BE2C (cell line): ENCODE measurements around the gene PCDHGA4.
A peak's percentile ranks its signal among the peaks of the same experiment; 100 is the strongest.
"Not testable (repeated sequence)": the region's sequence is repeated elsewhere in the genome, so short reads cannot be mapped to it uniquely, and the experiment has no call there.

Experiments
- DNase-seq: peaks from one replicate; pipeline ENCODE4 v3.0.0-alpha.2; 2020
- H3K27me3 ChIP-seq: fragments of 250-450 bp; sonication (Bioruptor Pico); 2 replicates; pipeline ENCODE4 v1.5.1; 2020; ENCODE audit warnings: mild to moderate bottlenecking
- H3K36me3 ChIP-seq: fragments of 250-450 bp; sonication (Bioruptor Pico); 2 replicates; pipeline ENCODE4 v1.5.1; 2020; ENCODE audit warnings: mild to moderate bottlenecking
- H3K4me1 ChIP-seq: fragments of 250-450 bp; sonication (Bioruptor Pico); 2 replicates; pipeline ENCODE4 v1.5.1; 2020
- H3K4me3 ChIP-seq: 2 replicates; pipeline ENCODE4 v1.5.1; 2011; ENCODE audit warnings: low read depth, low read length
- H3K9me3 ChIP-seq: fragments of 250-450 bp; sonication (Bioruptor Pico); 2 replicates; pipeline ENCODE4 v1.5.1; 2020
- TF ChIP-seq, protein P1 (sequence below): IDR thresholded peaks from 2 replicates; pipeline ENCODE4 v1.5.1; 2012; ENCODE audit warnings: mild to moderate bottlenecking, low read depth, low read length

Gene PCDHGA4

DNA sequence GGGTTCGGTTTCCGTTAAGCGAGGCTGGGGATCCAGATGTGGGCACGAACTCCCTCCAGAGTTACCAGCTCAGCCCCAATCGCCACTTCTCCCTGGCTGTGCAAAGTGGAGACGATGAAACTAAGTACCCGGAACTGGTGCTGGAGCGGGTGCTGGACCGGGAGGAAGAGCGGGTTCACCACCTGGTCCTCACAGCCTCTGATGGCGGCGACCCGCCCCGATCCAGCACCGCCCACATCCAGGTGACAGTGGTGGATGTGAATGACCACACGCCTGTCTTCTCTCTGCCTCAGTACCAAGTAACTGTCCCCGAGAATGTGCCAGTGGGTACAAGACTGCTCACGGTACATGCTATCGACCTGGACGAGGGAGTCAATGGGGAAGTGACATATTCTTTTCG lies 28.5 kb downstream of the PCDHGA4 start:
- no peaks in the 10 kb centered on the region for H3K4me1 ChIP-seq
- H3K27me3 ChIP-seq, result no peaks in the 10 kb centered on the region
- DNase-seq, result no peak
- TF ChIP-seq, protein P1, sequence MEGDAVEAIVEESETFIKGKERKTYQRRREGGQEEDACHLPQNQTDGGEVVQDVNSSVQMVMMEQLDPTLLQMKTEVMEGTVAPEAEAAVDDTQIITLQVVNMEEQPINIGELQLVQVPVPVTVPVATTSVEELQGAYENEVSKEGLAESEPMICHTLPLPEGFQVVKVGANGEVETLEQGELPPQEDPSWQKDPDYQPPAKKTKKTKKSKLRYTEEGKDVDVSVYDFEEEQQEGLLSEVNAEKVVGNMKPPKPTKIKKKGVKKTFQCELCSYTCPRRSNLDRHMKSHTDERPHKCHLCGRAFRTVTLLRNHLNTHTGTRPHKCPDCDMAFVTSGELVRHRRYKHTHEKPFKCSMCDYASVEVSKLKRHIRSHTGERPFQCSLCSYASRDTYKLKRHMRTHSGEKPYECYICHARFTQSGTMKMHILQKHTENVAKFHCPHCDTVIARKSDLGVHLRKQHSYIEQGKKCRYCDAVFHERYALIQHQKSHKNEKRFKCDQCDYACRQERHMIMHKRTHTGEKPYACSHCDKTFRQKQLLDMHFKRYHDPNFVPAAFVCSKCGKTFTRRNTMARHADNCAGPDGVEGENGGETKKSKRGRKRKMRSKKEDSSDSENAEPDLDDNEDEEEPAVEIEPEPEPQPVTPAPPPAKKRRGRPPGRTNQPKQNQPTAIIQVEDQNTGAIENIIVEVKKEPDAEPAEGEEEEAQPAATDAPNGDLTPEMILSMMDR, result no peak
- H3K4me3 ChIP-seq, result no peak overlapping the region
- no peaks in the 10 kb centered on the region; the same call in 1 of the 2 replicates for H3K9me3 ChIP-seq
- H3K36me3 ChIP-seq, result peaks cover 12% of the 10 kb centered on the region

DNA sequence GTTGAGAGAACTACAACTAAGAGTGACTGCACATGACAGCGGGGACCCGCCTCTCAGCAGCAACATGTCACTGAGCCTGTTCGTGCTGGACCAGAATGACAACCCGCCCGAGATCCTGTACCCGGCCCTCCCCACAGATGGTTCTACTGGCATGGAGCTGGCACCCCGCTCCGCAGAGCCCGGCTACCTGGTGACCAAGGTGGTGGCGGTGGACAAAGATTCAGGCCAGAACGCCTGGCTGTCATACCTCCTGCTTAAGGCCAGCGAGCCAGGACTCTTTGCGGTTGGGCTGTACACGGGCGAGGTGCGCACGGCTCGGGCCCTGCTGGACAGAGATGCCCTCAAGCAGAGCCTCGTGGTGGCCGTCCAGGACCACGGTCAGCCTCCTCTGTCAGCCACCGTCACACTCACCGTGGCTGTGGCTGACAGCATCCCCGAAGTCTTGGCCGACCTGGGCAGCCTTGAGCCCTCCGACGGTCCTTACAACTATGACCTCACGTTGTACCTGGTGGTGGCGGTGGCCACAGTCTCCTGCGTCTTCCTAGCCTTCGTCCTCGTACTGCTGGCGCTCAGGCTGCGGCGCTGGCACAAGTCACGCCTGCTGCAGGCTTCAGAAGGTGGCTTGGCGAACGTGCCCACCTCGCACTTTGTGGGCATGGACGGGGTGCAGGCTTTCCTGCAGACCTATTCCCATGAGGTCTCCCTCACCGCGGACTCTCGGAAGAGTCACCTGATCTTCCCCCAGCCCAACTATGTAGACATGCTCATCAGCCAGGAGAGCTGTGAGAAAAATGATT lies 29.8 kb downstream of the PCDHGA4 start:
- H3K4me1 ChIP-seq, result no peaks in the 10 kb centered on the region
- H3K27me3 ChIP-seq, result no peaks in the 10 kb centered on the region
- no peak overlapping the region for H3K4me3 ChIP-seq
- no peaks in the 10 kb centered on the region; the same call in 1 of the 2 replicates for H3K9me3 ChIP-seq
- H3K36me3 ChIP-seq, result peaks cover 12% of the 10 kb centered on the region
- DNase-seq, result no peak
- TF ChIP-seq, protein P1, result no peak

DNA sequence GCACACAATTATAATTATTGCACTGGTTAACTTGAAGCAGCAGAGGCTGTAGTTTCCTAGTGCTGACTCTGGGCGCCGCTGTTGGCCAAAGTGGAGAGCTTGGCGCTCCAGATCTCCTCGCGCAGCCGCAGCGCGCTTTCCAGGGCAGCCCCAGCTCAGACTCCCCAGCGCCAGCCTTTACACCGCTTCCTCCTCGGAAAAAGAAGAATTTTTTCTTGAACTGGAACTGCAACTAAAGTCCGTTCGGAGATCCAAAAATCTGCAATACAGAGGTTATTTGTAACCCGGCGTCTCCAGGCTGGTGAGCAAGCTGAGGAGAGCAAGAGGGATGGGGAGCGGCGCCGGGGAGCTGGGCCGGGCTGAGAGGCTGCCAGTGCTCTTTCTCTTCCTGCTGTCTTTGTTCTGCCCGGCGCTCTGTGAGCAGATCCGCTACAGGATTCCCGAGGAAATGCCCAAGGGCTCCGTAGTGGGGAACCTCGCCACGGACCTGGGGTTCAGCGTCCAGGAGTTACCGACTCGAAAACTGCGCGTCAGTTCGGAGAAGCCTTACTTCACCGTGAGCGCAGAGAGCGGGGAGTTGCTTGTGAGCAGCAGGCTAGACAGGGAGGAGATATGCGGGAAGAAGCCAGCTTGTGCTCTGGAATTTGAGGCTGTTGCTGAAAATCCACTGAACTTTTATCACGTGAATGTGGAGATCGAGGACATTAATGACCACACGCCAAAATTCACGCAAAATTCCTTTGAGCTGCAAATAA lies 32.9 kb downstream of the PCDHGA4 start, which contains the start of gene PCDHGB4:
Gene PCDHGB4 (plus strand): TSS at position 142 of the 755 bp plus-strand sequence. CDS start 187 bp downstream, at position 329.
- H3K4me3 ChIP-seq, H3K4me1 ChIP-seq, H3K27me3 ChIP-seq, H3K36me3 ChIP-seq, H3K9me3 ChIP-seq, DNase-seq: not testable (repeated sequence)

DNA sequence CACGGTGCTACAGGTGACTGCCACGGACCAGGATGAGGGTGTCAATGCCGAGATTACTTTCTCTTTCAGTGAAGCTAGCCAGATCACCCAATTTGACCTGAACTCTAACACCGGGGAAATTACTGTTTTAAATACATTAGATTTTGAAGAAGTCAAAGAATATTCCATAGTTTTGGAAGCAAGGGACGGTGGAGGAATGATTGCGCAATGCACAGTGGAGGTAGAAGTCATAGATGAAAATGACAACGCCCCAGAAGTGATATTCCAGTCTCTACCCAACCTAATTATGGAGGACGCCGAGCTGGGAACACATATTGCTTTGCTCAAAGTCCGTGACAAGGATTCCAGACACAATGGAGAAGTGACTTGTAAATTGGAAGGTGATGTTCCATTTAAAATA lies 33.8 kb downstream of the PCDHGA4 start:
- H3K36me3 ChIP-seq, result no peaks in the 10 kb centered on the region; the same call in 1 of the 2 replicates
- H3K4me3 ChIP-seq, result no peak overlapping the region
- no peaks in the 10 kb centered on the region; the same call in 1 of the 2 replicates for H3K9me3 ChIP-seq
- no peaks in the 10 kb centered on the region for H3K4me1 ChIP-seq
- DNase-seq, result no peak
- no peaks in the 10 kb centered on the region for H3K27me3 ChIP-seq
- TF ChIP-seq, protein P1, result no peak

DNA sequence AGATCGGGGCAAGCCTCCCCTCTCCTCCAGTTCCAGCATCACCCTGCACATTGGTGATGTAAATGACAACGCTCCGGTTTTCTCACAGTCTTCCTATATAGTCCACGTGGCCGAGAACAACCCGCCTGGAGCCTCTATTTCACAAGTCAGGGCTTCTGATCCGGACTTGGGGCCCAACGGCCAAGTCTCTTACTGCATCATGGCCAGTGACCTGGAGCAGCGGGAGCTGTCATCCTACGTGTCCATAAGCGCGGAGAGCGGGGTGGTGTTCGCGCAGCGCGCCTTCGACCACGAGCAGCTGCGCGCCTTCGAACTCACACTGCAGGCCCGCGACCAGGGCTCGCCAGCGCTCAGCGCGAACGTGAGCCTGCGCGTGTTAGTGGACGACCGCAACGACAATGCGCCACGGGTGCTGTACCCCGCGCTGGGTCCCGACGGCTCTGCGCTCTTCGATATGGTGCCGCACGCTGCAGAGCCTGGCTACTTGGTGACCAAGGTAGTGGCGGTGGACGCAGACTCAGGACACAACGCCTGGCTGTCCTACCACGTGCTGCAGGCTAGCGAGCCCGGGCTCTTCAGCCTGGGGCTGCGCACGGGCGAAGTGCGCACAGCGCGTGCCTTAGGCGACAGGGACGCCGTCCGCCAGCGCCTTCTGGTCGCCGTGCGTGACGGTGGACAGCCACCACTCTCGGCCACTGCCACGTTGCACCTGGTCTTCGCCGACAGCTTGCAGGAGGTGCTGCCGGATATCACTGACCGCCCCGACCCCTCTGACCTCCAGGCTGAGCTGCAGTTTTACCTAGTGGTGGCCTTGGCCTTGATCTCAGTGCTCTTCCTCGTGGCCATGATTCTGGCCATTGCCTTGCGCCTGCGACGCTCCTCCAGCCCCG lies 34.6 kb downstream of the PCDHGA4 start:
- TF ChIP-seq, protein P1, result no peak
- H3K9me3 ChIP-seq, result no peaks in the 10 kb centered on the region
- no peaks in the 10 kb centered on the region; the same call in 1 of the 2 replicates for H3K36me3 ChIP-seq
- no peak for DNase-seq
- no peak overlapping the region for H3K4me3 ChIP-seq
- no peaks in the 10 kb centered on the region for H3K4me1 ChIP-seq
- H3K27me3 ChIP-seq, result no peaks in the 10 kb centered on the region

DNA sequence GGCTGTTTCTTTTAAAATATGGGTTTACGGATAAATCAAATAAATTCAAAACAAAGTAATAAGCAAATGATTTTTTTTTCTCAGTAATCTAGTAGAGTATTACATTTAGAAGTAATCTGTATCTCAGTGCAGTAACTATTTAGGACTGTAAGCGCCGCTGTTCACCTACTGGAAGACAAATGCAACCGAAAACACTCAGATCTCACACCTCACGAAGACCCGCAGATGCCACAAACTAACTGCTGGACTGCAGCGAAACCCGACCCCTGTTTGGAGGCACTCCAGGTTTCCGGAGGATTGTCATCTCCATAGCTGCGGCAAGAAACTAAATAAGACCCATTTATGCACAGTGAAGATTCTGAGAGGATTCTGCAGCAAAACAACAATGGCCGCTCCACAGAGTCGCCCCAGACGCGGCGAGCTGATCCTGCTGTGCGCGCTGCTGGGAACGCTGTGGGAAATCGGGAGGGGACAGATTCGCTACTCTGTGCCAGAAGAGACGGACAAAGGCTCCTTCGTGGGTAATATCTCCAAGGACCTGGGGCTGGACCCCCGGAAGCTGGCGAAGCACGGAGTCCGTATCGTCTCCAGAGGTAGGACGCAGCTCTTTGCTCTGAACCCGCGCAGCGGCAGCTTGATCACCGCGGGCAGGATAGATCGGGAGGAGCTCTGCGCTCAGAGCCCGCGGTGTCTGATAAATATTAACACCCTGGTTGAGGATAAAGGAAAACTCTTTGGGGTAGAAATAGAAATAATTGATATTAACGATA lies 37.8 kb downstream of the PCDHGA4 start, which contains the start of gene PCDHGA8:
Gene PCDHGA8 (plus strand): TSS at position 205 of the 770 bp plus-strand sequence. CDS start 181 bp downstream, at position 386.
- Histone ChIP-seq H3K36me3 (no peaks in the 10 kb centered on the region), H3K27me3 (no peaks in the 10 kb centered on the region), H3K4me1 (no peaks in the 10 kb centered on the region), H3K4me3 (no peak within 1 kb of the TSS), H3K9me3 (no peaks in the 10 kb centered on the region)
- no peak for DNase-seq
- TF ChIP-seq, protein P1, result peak; percentile 24
